K562 (cell line): ENCODE data around the gene ZG16B. TPM values are rescaled to one million over a fixed set of nuclear protein-coding genes. Genes with fewer than 3 reads are reported as not detected.

Experiments used
- ATAC-seq: fragments of 200-7000 bp; cut with Tn5 transposase; 3 replicates; pipeline ENCODE4 v1.9.1; 2020; ENCODE audit warnings: moderate library complexity
- BruUV-seq: library from RNA; stranded (reverse); fragments of 400-500 nt; replicated peaks from 2 replicates; lab custom pipeline; 2021; lab: Mats Ljungman, UMichigan
- CTCF ChIA-PET: fragments of 300-600 bp; formaldehyde crosslinking; extraction: SDS; loops from one replicate; lab custom pipeline; 2021; ENCODE audit warnings: low intra/inter-chr PET ratio; lab: Yijun Ruan, JAX
- POLR2A ChIA-PET: fragments of 300-600, 350-650 bp; sonication (Branson Sonifier 250); formaldehyde crosslinking; extraction: SDS; loops from one replicate; lab custom pipeline; 2021; ENCODE audit warnings: antibody characterized with exemption, inconsistent platforms; lab: Yijun Ruan, JAX
- DNase-seq, 4 experiments: peaks; one replicate each; pipeline versions ENCODE4 v3.0.0 to v3.0.0-alpha.2; 2011 to 2018; ENCODE audit warnings: low spot score in 3 of 4, mixed read lengths in 3 of 4; ENCODE audit errors: extremely low read depth in 1 of 4
- FAIRE-seq: peaks from 2 replicates; lab custom pipeline; 2011; peaks lifted over from hg19 to GRCh38; lab: Jason Lieb, UNC
- H2AFZ ChIP-seq: 2 replicates; pipeline ENCODE4 v1.6.0; 2011; ENCODE audit warnings: low read depth, low read length, control low read depth, inconsistent platforms
- H3K27ac ChIP-seq: fragments of 200-600 bp; 3 replicates; pipeline ENCODE4 v1.8.0; 2011; ENCODE audit warnings: low read depth, mild to moderate bottlenecking, control low read depth, inconsistent platforms, low read length, moderate library complexity, mixed read lengths; ENCODE audit errors: extremely low read depth
- H3K27me3 ChIP-seq, 2 experiments: fragments of 300-600 bp in 1 of 2; 2 replicates in 1 of 2; 3 replicates in 1 of 2; pipeline versions ENCODE4 v1.6.0 to v1.8.0; 2011; ENCODE audit warnings: inconsistent platforms in 2 of 2, low read length in 2 of 2, mild to moderate bottlenecking in 1 of 2, mixed read lengths in 1 of 2, moderate library complexity in 1 of 2; ENCODE audit not compliant: control insufficient read depth in 2 of 2, insufficient read depth in 2 of 2
- H3K36me3 ChIP-seq: fragments of 300-600 bp; 3 replicates; pipeline ENCODE4 v1.8.0; 2011; ENCODE audit warnings: mild to moderate bottlenecking, low read length, inconsistent platforms; ENCODE audit not compliant: control insufficient read depth, insufficient read depth
- H3K4me1 ChIP-seq, 2 experiments: fragments of 200-600 bp in 1 of 2; replicated peaks in 1 of 2; 2 replicates in 1 of 2; 3 replicates in 1 of 2; pipeline versions ENCODE4 v1.5.1 to v1.8.0; 2011; ENCODE audit warnings: inconsistent platforms in 2 of 2, low read length in 2 of 2, mild to moderate bottlenecking in 1 of 2, mixed read lengths in 1 of 2, moderate library complexity in 1 of 2; ENCODE audit not compliant: control insufficient read depth in 2 of 2, insufficient read depth in 2 of 2
- H3K4me2 ChIP-seq: 2 replicates; pipeline ENCODE4 v1.6.1; 2011; ENCODE audit warnings: low read length, control low read depth, inconsistent platforms, mixed read lengths; ENCODE audit not compliant: insufficient read depth
- H3K4me3 ChIP-seq: fragments of 200-600 bp; sonication (generic), shearing (Covaris generic); 2 replicates; pipeline ENCODE4 v1.5.1; 2016; ENCODE audit warnings: control low read depth, inconsistent platforms
- H3K79me2 ChIP-seq: fragments of 200-600 bp; 3 replicates; pipeline ENCODE4 v1.8.0; 2011; ENCODE audit warnings: low read length, inconsistent platforms; ENCODE audit not compliant: control insufficient read depth, insufficient read depth
- H3K9ac ChIP-seq, 2 experiments: 2 replicates each; pipeline versions ENCODE4 v1.6.0 to v1.6.1; 2011; ENCODE audit warnings: low read depth in 2 of 2, low read length in 2 of 2, control low read depth in 1 of 2, inconsistent platforms in 1 of 2, mild to moderate bottlenecking in 1 of 2, mixed read lengths in 1 of 2; ENCODE audit not compliant: insufficient read depth in 1 of 2
- H3K9me1 ChIP-seq: one replicate; pipeline ENCODE4 v1.6.0; 2011; ENCODE audit warnings: inconsistent platforms, mild to moderate bottlenecking, low read length, moderate library complexity; ENCODE audit not compliant: control insufficient read depth, insufficient read depth
- H3K9me3 ChIP-seq: replicated peaks from 2 replicates; pipeline ENCODE4 v1.5.1; 2011; ENCODE audit warnings: low read depth, low read length, inconsistent platforms; ENCODE audit not compliant: control insufficient read depth, insufficient read depth
- H4K20me1 ChIP-seq: replicated peaks from 2 replicates; pipeline ENCODE4 v1.6.1; 2011; ENCODE audit warnings: low read length, inconsistent platforms, mixed read lengths; ENCODE audit not compliant: control insufficient read depth, insufficient read depth
- GATA2 ChIP-seq: sonication (generic); formaldehyde crosslinking; IDR thresholded peaks from 2 replicates; pipeline ENCODE4 v1.4.0; 2020; ENCODE audit warnings: mild to moderate bottlenecking, missing genetic modification reagents
- HES1 ChIP-seq: fragments of 450-650 bp; IDR thresholded peaks from 2 replicates; pipeline ENCODE4 v1.6.1; 2016; ENCODE audit warnings: low read depth, mild to moderate bottlenecking, moderate library complexity
- HMG20A ChIP-seq: fragments of 450-650 bp; formaldehyde crosslinking; conservative IDR thresholded peaks from 2 replicates; pipeline ENCODE4 v1.4.0; 2020; ENCODE audit warnings: mild to moderate bottlenecking, mixed read lengths
- MAX ChIP-seq: sonication (generic); formaldehyde crosslinking; IDR thresholded peaks from 2 replicates; pipeline ENCODE4 v1.9.0; 2022; ENCODE audit warnings: mild to moderate bottlenecking, missing genetic modification reagents
- NFIC ChIP-seq: fragments of 450-650 bp; IDR thresholded peaks from 2 replicates; pipeline ENCODE4 v1.6.1; 2017; ENCODE audit warnings: mild to moderate bottlenecking, inconsistent platforms
- NFRKB ChIP-seq: fragments of 450-650 bp; IDR thresholded peaks from 2 replicates; pipeline ENCODE4 v1.6.1; 2016; ENCODE audit warnings: low read depth
- RBM14 ChIP-seq: fragments of 200-400 bp; formaldehyde crosslinking; IDR thresholded peaks from 2 replicates; pipeline ENCODE4 v1.6.1; 2018; ENCODE audit warnings: low read depth, mild to moderate bottlenecking, low read length, moderate library complexity, borderline replicate concordance; ENCODE audit not compliant: insufficient read depth
- SPI1 ChIP-seq: IDR thresholded peaks from 2 replicates; pipeline ENCODE4 v1.6.1; 2011; ENCODE audit warnings: low read depth, low read length, control low read depth, borderline replicate concordance
- YY1 ChIP-seq, 3 experiments: IDR thresholded peaks; 2 replicates each; pipeline ENCODE4 v1.6.1; 2011; ENCODE audit warnings: low read length in 2 of 3, mild to moderate bottlenecking in 2 of 3, moderate library complexity in 2 of 3, borderline replicate concordance in 1 of 3, control low read depth in 1 of 3, low read depth in 1 of 3; ENCODE audit not compliant: insufficient read depth in 3 of 3, insufficient replicate concordance in 2 of 3, control insufficient read depth in 1 of 3, insufficient read length in 1 of 3; ENCODE audit errors: extremely low read depth in 1 of 3
- ZC3H8 ChIP-seq: fragments of 450-650 bp; IDR thresholded peaks from 2 replicates; pipeline ENCODE4 v1.6.1; 2017
- WGBS: fragments of 100-300 bp; shearing (Covaris generic); methylation state at CpG from one replicate; pipeline ENCODE4 v1.1.6; 2016; ENCODE audit warnings: low coverage, mixed read lengths; ENCODE audit not compliant: insufficient coverage; ENCODE audit errors: missing lambda C conversion rate; 5-methylcytosine and 5-hydroxymethylcytosine counted together
- in situ Hi-C: fragments of 300-500 bp; cut with MboI; formaldehyde crosslinking; loops from 4 replicates; pipeline ENCODE4 v1.15.0; 2018; ENCODE audit warnings: inconsistent platforms, mixed read lengths
- intact Hi-C: fragments of 100-400 bp; cut with micrococcal nuclease; formaldehyde crosslinking; loops from 2 replicates; pipeline ENCODE4 v1.14.2; 2022
- polyA plus RNA-seq, 8 experiments: library from polyadenylated mRNA; depleted of rRNA in 4 of 8; stranded (reverse) in 5 of 8; unstranded in 3 of 8; fragments of >200 nt; fragmentation: Nextera tagmentation in 2 of 8; fragmentation: Illumina TruSeq in 1 of 8; extraction: Ambion mirVana in 2 of 8; extraction: Trizol in 1 of 8; gene quantifications; 2 replicates each; pipeline versions ENCODE4 v1.2.1 to v1.2.3, GENCODE V29; 2011 to 2014; ENCODE audit warnings: inconsistent platforms in 1 of 8, missing spikeins in 1 of 8
- total RNA-seq, 7 experiments: library from RNA; depleted of rRNA in 6 of 7; stranded (reverse); fragments of >200 nt in 6 of 7; fragmentation: Illumina TruSeq in 2 of 7; extraction: Trizol in 2 of 7; gene quantifications; 2 replicates each; pipeline versions ENCODE4 v1.2.1 to v1.2.3, GENCODE V29; 2011 to 2021; ENCODE audit warnings: low replicate concordance in 1 of 7
- TF ChIP-seq, protein P1 (sequence below), 2 experiments: IDR thresholded peaks; 2 replicates each; pipeline ENCODE4 v1.6.1; 2011; ENCODE audit warnings: borderline replicate concordance in 1 of 2, control low read depth in 1 of 2, low read depth in 1 of 2, low read length in 1 of 2, mild to moderate bottlenecking in 1 of 2, mixed read lengths in 1 of 2, moderate library complexity in 1 of 2; ENCODE audit not compliant: insufficient read depth in 1 of 2, insufficient read length in 1 of 2, poor library complexity in 1 of 2, severe bottlenecking in 1 of 2; ENCODE audit errors: extremely low read depth in 1 of 2
- TF ChIP-seq, protein P2 (sequence below), 3 experiments: IDR thresholded peaks in 2 of 3; conservative IDR thresholded peaks in 1 of 3; 2 replicates each; pipeline ENCODE4 v1.5.1; 2011 to 2012; ENCODE audit warnings: low read length in 3 of 3, mild to moderate bottlenecking in 3 of 3, control low read depth in 2 of 3, improper control_type of control experiment in 1 of 3, inconsistent platforms in 1 of 3, low read depth in 1 of 3, mixed read lengths in 1 of 3, moderate library complexity in 1 of 3; ENCODE audit not compliant: insufficient read depth in 2 of 3
- TF ChIP-seq, protein P3 (sequence below): fragments of 150-350 bp; conservative IDR thresholded peaks from 2 replicates; pipeline ENCODE4 v1.6.1; 2014; ENCODE audit warnings: low read length

The ZG16B gene
- total and polyA plus RNA-seq, 9 of the 15 experiments (the other 6 are each of a cell fraction or from before 2014, with no cell fraction given), result 0.25 to 0.43 (median 0.34) TPM; not detected in 5

DNA sequence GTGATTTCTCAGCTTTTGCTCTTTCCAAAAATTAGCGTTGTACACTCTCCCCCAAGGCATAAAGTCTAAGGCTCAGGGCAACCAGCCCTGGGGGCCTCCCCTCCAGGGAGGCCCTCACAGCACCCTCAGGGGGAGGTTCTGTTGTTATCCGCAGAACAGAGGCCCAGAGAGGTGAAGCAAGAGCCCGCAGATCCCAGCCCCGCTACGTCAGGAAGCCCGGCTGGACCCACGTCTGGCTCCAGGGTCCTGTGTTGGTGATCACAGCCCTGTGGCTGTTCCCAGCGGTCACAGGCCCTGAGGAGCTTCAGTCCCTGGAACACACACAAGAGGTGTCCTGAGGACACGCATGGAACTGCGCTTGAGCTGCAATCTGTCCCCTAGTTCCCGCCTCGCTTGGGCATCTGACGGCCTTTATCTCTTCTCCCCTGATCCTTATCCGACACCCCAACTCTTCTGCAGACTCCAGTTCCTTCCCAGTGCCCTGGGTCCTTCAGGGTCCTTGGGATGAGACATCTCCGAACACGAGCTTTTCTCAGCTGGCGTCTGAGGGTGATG lies 1.1 kb upstream of the ZG16B start:
- in situ Hi-C loops, result no loop called here
- POLR2A ChIA-PET, result interaction anchor here (0.9 kb wide), 1 partner anchor 8 kb away, joined by 3 read pairs; no protein-coding TSS in a partner anchor

More for the DNA sequence above, 1.1 kb upstream of the ZG16B start:
- H3K4me3 ChIP-seq, result no peak overlapping the region
- H3K9me1 ChIP-seq, result no peaks in the 10 kb centered on the region
- peak overlapping the region in 1 of 2 experiments; percentile 61; a peak in 1 of 4 replicates for H3K9ac ChIP-seq
- no peak overlapping the region for H2AFZ ChIP-seq
- no peak for TF ChIP-seq MAX (CRISPR knock-in tag)
- no peak for TF ChIP-seq HES1
- no peak for TF ChIP-seq YY1 (IDR thresholded peaks at IDR 0.05; ENCODE audit: borderline replicate concordance in 1 of 3, control insufficient read depth in 1 of 3, extremely low read depth in 1 of 3, insufficient read depth in 3 of 3, insufficient read length in 1 of 3, insufficient replicate concordance in 2 of 3, low read depth in 1 of 3, low read length in 2 of 3)
- no peak for TF ChIP-seq GATA2 (CRISPR knock-in tag)
- no peak for TF ChIP-seq NFIC
- TF ChIP-seq NFRKB, result no peak
- TF ChIP-seq, protein P1, sequence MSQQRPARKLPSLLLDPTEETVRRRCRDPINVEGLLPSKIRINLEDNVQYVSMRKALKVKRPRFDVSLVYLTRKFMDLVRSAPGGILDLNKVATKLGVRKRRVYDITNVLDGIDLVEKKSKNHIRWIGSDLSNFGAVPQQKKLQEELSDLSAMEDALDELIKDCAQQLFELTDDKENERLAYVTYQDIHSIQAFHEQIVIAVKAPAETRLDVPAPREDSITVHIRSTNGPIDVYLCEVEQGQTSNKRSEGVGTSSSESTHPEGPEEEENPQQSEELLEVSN (IDR thresholded peaks at IDR 0.05; ENCODE audit: borderline replicate concordance in 1 of 2, extremely low read depth in 1 of 2, insufficient read depth in 1 of 2, insufficient read length in 1 of 2, low read depth in 1 of 2, low read length in 1 of 2, poor library complexity in 1 of 2, severe bottlenecking in 1 of 2), result no peak
- TF ChIP-seq, protein P2, sequence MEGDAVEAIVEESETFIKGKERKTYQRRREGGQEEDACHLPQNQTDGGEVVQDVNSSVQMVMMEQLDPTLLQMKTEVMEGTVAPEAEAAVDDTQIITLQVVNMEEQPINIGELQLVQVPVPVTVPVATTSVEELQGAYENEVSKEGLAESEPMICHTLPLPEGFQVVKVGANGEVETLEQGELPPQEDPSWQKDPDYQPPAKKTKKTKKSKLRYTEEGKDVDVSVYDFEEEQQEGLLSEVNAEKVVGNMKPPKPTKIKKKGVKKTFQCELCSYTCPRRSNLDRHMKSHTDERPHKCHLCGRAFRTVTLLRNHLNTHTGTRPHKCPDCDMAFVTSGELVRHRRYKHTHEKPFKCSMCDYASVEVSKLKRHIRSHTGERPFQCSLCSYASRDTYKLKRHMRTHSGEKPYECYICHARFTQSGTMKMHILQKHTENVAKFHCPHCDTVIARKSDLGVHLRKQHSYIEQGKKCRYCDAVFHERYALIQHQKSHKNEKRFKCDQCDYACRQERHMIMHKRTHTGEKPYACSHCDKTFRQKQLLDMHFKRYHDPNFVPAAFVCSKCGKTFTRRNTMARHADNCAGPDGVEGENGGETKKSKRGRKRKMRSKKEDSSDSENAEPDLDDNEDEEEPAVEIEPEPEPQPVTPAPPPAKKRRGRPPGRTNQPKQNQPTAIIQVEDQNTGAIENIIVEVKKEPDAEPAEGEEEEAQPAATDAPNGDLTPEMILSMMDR (IDR thresholded peaks at IDR 0.05 in 2 of 3, conservative IDR thresholded peaks at IDR 0.05 in 1 of 3; ENCODE audit: insufficient read depth in 2 of 3, low read depth in 1 of 3, low read length in 3 of 3), result no peak
- no peak for TF ChIP-seq HMG20A (CRISPR knock-in tag)
- TF ChIP-seq, protein P3, sequence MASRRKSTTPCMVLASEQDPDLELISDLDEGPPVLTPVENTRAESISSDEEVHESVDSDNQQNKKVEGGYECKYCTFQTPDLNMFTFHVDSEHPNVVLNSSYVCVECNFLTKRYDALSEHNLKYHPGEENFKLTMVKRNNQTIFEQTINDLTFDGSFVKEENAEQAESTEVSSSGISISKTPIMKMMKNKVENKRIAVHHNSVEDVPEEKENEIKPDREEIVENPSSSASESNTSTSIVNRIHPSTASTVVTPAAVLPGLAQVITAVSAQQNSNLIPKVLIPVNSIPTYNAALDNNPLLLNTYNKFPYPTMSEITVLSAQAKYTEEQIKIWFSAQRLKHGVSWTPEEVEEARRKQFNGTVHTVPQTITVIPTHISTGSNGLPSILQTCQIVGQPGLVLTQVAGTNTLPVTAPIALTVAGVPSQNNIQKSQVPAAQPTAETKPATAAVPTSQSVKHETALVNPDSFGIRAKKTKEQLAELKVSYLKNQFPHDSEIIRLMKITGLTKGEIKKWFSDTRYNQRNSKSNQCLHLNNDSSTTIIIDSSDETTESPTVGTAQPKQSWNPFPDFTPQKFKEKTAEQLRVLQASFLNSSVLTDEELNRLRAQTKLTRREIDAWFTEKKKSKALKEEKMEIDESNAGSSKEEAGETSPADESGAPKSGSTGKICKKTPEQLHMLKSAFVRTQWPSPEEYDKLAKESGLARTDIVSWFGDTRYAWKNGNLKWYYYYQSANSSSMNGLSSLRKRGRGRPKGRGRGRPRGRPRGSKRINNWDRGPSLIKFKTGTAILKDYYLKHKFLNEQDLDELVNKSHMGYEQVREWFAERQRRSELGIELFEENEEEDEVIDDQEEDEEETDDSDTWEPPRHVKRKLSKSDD, result no peak
- no peak for TF ChIP-seq SPI1
- TF ChIP-seq ZC3H8, result no peak
- TF ChIP-seq RBM14, result no peak
- TF ChIP-seq, all 486 proteins: peak for 0
- peaks cover 41 to 77% of the 10 kb centered on the region in 2 experiments for H3K27me3 ChIP-seq
- H3K4me1 ChIP-seq, result peaks cover 0 to 33% of the 10 kb centered on the region in 2 experiments; a peak in 2 of 5 replicates
- FAIRE-seq, result no peak
- H3K79me2 ChIP-seq, result no peaks in the 10 kb centered on the region
- no peak for ATAC-seq
- BruUV-seq, result no TSS peak
- intact Hi-C loops, result no loop called here
- 8% methylated on average over 17 of the region's 17 CpGs for WGBS
- H3K4me2 ChIP-seq, result no peak overlapping the region
- no peaks in the 10 kb centered on the region for H3K9me3 ChIP-seq
- peaks cover 10% of the 10 kb centered on the region for H4K20me1 ChIP-seq
- CTCF ChIA-PET, result no interaction called here
- no peak for DNase-seq
- H3K27ac ChIP-seq, result no peak overlapping the region
- H3K36me3 ChIP-seq, result no peaks in the 10 kb centered on the region
